ENCODE data around the gene ADAMTS18.

DNA sequence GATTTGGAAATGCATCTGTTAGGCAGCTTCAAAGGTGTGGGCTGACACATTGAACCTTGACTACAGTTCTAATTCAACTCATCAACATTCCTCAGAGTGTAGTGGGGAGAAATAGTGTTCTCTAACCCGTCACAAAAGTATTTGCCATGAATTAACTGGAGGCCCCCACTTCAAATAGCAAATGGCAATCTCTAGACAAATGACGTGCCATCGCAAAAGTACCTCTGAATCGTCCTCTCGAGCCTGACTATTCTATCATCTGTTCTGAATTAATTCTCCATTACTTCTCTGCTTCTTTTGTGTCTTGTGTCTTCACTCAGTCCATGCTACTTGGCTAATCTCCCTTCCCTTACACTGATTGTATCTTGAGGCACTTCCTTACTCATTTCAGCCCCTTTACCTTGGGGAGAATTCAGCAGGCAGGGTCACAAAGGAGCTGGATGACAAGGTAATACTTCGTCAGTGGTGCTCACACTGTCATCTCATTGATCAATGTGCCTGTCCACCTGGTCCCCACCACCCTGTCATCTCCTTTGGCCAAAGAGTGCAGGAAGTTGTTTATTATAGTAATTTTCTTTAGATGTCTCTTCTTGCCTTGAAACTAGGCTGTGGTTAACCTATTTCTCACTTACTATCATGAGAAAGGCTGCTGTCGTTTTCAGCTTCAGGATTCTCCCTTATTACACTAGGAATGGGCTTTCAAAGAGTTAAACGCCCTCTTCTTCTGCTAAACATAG, 127.2 kb downstream of the ADAMTS18 start:
- no peak for TF ChIP-seq EP300 (IDR thresholded peaks at IDR 0.05; ENCODE audit: borderline replicate concordance in 1 of 2, low read depth in 1 of 2, low read length in 1 of 2)
- TF ChIP-seq, protein P1, sequence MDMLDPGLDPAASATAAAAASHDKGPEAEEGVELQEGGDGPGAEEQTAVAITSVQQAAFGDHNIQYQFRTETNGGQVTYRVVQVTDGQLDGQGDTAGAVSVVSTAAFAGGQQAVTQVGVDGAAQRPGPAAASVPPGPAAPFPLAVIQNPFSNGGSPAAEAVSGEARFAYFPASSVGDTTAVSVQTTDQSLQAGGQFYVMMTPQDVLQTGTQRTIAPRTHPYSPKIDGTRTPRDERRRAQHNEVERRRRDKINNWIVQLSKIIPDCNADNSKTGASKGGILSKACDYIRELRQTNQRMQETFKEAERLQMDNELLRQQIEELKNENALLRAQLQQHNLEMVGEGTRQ (IDR thresholded peaks at IDR 0.05; ENCODE audit: borderline replicate concordance, low read depth, low read length), result no peak
- TF ChIP-seq, protein P2, sequence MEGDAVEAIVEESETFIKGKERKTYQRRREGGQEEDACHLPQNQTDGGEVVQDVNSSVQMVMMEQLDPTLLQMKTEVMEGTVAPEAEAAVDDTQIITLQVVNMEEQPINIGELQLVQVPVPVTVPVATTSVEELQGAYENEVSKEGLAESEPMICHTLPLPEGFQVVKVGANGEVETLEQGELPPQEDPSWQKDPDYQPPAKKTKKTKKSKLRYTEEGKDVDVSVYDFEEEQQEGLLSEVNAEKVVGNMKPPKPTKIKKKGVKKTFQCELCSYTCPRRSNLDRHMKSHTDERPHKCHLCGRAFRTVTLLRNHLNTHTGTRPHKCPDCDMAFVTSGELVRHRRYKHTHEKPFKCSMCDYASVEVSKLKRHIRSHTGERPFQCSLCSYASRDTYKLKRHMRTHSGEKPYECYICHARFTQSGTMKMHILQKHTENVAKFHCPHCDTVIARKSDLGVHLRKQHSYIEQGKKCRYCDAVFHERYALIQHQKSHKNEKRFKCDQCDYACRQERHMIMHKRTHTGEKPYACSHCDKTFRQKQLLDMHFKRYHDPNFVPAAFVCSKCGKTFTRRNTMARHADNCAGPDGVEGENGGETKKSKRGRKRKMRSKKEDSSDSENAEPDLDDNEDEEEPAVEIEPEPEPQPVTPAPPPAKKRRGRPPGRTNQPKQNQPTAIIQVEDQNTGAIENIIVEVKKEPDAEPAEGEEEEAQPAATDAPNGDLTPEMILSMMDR (IDR thresholded peaks at IDR 0.05), result no peak
- TF ChIP-seq, protein P3, sequence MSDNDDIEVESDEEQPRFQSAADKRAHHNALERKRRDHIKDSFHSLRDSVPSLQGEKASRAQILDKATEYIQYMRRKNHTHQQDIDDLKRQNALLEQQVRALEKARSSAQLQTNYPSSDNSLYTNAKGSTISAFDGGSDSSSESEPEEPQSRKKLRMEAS (IDR thresholded peaks at IDR 0.05; ENCODE audit: low read depth), result no peak
